ENCODE data around the gene SHANK3.

DNA sequence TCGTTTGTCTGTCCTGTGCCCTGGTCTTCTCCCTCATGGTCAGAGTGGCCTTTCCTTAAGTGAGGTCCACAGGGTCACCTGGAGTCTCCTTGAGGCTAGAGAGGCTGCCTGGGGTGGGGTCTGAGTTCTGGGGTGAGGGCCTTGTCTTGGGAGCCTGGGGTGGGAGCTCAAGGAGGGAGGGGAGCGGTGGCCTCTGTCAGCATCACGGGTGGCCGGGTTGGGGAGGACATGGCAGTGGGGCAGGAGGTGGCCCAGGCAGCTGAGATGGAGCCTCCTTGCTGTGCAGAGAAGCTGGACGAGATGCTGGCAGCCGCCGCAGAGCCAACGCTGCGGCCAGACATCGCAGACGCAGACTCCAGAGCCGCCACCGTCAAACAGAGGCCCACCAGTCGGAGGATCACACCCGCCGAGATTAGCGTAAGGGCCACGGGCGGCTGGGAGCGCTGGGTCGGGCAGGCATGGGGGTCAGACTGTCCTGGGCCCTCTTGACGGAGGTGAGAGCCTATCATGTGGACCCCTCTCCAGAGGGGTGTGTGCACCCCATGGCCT is 42.1 kb downstream of the SHANK3 start:
- TF ChIP-seq, protein P1, sequence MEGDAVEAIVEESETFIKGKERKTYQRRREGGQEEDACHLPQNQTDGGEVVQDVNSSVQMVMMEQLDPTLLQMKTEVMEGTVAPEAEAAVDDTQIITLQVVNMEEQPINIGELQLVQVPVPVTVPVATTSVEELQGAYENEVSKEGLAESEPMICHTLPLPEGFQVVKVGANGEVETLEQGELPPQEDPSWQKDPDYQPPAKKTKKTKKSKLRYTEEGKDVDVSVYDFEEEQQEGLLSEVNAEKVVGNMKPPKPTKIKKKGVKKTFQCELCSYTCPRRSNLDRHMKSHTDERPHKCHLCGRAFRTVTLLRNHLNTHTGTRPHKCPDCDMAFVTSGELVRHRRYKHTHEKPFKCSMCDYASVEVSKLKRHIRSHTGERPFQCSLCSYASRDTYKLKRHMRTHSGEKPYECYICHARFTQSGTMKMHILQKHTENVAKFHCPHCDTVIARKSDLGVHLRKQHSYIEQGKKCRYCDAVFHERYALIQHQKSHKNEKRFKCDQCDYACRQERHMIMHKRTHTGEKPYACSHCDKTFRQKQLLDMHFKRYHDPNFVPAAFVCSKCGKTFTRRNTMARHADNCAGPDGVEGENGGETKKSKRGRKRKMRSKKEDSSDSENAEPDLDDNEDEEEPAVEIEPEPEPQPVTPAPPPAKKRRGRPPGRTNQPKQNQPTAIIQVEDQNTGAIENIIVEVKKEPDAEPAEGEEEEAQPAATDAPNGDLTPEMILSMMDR (optimal IDR thresholded peaks at IDR 0.05 in 1 of 3, IDR thresholded peaks at IDR 0.05 in 1 of 3, conservative IDR thresholded peaks at IDR 0.05 in 1 of 3; ENCODE audit: extremely low read depth in 1 of 3, insufficient read depth in 2 of 3, low read length in 3 of 3), result no peak
- TF ChIP-seq EZH2 (IDR thresholded peaks at IDR 0.05; ENCODE audit: low read length), result no peak
